Measurements from ENCODE around the gene ASIC3. TPM values are rescaled to one million over a fixed set of nuclear protein-coding genes. Genes with fewer than 3 reads are reported as not detected.

ASIC3 gene
- total and polyA plus RNA-seq, 2 donors (not counting 3 experiments of a cell fraction or from before 2014, with no cell fraction given): 0.69 to 0.70 TPM

GRCh38 chr7:151089893-151090730 lies 41.8 kb downstream of the ASIC3 start:
- Histone ChIP-seq H3K4me2 (ENCODE audit: insufficient read depth, low read length) (peak overlapping the region; percentile 94), H3K9ac (replicated peaks; ENCODE audit: extremely low read depth, insufficient read depth, low read length) (peak overlapping the region; percentile 78), H3K27ac (ENCODE audit: insufficient read depth, low read depth, low read length) (peak overlapping the region; percentile 98), H4K20me1 (replicated peaks; ENCODE audit: control insufficient read depth, extremely low read depth, insufficient read depth, low read length) (no peaks in the 10 kb centered on the region), H3K4me3 (replicated peaks in 1 of 3; ENCODE audit: insufficient read depth in 1 of 3, low read depth in 1 of 3, low read length in 3 of 3) (peak overlapping the region in 1 of 3 experiments; percentile 82), H3K27me3 (ENCODE audit: control insufficient read depth in 2 of 2, insufficient read depth in 2 of 2, low read length in 2 of 2) (no peaks in the 10 kb centered on the region), H3K79me2 (ENCODE audit: control insufficient read depth, insufficient read depth, low read length) (peaks cover 78% of the 10 kb centered on the region), H3K36me3 (ENCODE audit: control insufficient read depth in 2 of 2, extremely low read depth in 1 of 2, insufficient read depth in 2 of 2, low read length in 2 of 2) (peaks cover 0 to 8% of the 10 kb centered on the region in 2 experiments), H3K9me3 (replicated peaks; ENCODE audit: control insufficient read depth, insufficient read depth, low read length) (no peaks in the 10 kb centered on the region), H3K4me1 (ENCODE audit: control insufficient read depth, extremely low read depth, insufficient read depth, low read length) (peaks cover 52% of the 10 kb centered on the region), H3K9me1 (replicated peaks; ENCODE audit: control insufficient read depth, extremely low read depth, insufficient read depth, low read length) (no peaks in the 10 kb centered on the region), H2AFZ (ENCODE audit: low read depth, low read length) (no peak overlapping the region)
- POLR2A ChIA-PET: interaction anchor here (0.6 to 1.0 kb wide), 2 partner anchors 21 to 54 kb away, joined by 3 to 12 read pairs; no protein-coding TSS in a partner anchor
- CTCF ChIA-PET: interaction anchor here (0.7 to 4.5 kb wide), 9 partner anchors 14 to 127 kb away, joined by 3 to 29 read pairs (median 4); no protein-coding TSS in a partner anchor
- FAIRE-seq (no peak), DNase-seq (ENCODE audit: low read depth, low spot score) (peak; percentile 24)
- dilution Hi-C loops (cut with MboI; ENCODE audit: extremely low pct_ligation_motif_present, low sequenced_read_pairs) (no loop called here), intact Hi-C loops (cut with micrococcal nuclease) (loop anchor here (1.0 to 2.0 kb wide), 5 partner anchors 10 to 62 kb away; partner anchors contain the start of genes ABCB8 and FASTK)
- no peak for TF ChIP-seq CTCF (IDR thresholded peaks at IDR 0.05; ENCODE audit: extremely low read depth in 1 of 2, insufficient read depth in 1 of 2, low read depth in 1 of 2, low read length in 2 of 2)
- TF ChIP-seq MAX (IDR thresholded peaks at IDR 0.05; ENCODE audit: insufficient read depth, insufficient read length): no peak
- no peak for TF ChIP-seq GATA2 (IDR thresholded peaks at IDR 0.05; ENCODE audit: insufficient read depth, insufficient read length, low read depth, low read length)
- no peak for TF ChIP-seq POLR2AphosphoS5 (IDR thresholded peaks at IDR 0.05; ENCODE audit: insufficient read depth, low read depth, low read length)
- TF ChIP-seq JUN (IDR thresholded peaks at IDR 0.05; ENCODE audit: borderline replicate concordance, insufficient read depth, insufficient read length, low read depth): no peak
- no TSS peak for BruUV-seq (replicated peaks)

All from endothelial cell of umbilical vein (primary cell).